H54 (cell line): Measurements from ENCODE around the gene RAD18.
A peak's percentile ranks its signal among the peaks of the same experiment; 100 is the strongest.

ENCODE experiments used
- DNase-seq: peaks from one replicate; pipeline ENCODE4 v3.0.0; 2011; ENCODE audit warnings: low spot score, mixed read lengths; ENCODE audit not compliant: insufficient read length
- FAIRE-seq: peaks from 3 replicates; lab custom pipeline; 2011; peaks lifted over from hg19 to GRCh38; lab: Jason Lieb, UNC
- POLR2A ChIP-seq: IDR thresholded peaks from 2 replicates; pipeline ENCODE4 v1.6.1; 2011; ENCODE audit warnings: low read depth, mild to moderate bottlenecking, low read length

Gene RAD18

DNA sequence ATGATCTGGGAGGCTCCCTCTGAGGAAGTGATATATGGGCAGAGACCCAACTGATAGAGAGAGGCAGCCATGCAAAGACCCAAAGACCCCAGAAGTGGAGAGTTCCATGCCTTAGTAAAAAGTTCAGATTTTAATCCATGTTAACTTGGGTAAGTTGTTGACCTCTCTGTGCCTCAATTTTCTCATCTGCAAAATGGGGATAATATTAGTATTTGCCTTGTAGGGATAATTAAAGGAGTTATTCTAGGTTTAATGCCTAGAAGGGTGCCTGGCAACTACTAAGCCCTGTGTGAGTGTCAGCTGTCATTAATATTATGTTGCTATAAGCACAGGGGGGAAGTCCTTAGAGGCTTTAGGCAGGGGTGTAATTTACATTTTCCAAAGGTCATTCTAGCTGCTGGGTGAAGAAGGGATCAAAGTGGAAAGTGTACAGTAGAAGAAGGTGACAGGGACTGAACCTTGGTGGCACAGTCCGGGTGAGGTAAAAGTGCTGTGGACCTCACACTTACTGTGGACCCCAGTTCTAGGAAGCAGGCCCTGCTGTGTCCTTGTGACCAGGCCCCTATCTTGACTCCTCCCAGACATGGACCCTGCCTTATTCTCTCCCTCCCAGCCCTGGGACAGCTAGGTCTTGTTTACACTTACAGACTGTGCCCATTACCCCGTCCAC, 3.0 kb upstream of the RAD18 start:
- no peak for FAIRE-seq
- no peak for DNase-seq
- no peak for TF ChIP-seq POLR2A

- peak; percentile 48 for DNase-seq
- FAIRE-seq: peak; percentile 84
- 0 out of 2 replicates have a peak, but pooled peaks have one; percentile 12 for TF ChIP-seq POLR2A
These were observed 1.4 kb upstream of the RAD18 start for GRCh38 chr3:8964436-8965370.

- no peak for FAIRE-seq
- no peak for TF ChIP-seq POLR2A
- DNase-seq: no peak
These were observed 928 bp downstream of the RAD18 start for GRCh38 chr3:8962226-8962861.

GRCh38 chr3:8959668-8960067, 3.6 kb downstream of the RAD18 start:
- TF ChIP-seq POLR2A: no peak
- FAIRE-seq: no peak
- no peak for DNase-seq

DNA sequence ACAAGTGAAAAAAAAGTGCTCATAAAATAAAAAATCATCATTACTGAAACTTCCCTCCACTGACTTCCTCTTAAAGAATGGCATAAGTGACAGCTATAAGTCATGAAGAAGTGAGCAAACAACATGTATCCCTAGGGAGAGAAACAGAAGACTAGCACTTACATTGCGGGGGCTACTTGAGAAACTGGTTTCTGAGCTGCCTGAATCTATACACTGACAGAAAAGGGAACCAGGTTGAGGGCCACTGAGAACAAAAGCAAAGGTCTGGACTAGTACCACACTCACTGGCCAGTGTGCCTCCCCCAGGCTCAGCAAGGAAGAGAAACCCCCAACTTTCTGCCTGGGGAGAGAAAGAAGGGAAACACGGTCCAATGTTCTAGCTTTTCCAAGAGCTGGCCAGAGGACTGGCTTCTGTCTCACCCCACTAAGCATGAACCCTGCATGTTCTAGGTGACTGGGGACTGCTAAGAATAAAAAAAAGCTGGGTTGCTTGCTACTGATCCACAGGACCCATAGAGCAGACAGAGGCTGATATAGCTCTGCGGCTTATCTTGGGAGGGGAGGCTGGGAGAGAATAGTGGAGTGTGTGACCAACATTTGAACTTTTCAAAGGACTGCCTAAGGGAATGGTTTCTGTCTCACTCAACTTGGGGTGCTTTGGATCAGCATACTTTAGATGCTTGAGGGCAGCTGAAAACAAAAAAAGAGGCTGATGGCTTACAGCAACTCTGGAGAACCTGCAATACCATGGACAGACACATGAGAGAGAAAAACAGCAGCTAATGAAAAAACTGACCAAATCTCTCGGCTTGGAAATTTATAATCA, 8.1 kb downstream of the RAD18 start:
- DNase-seq (no peak), FAIRE-seq (no peak)
- TF ChIP-seq POLR2A: no peak

DNA sequence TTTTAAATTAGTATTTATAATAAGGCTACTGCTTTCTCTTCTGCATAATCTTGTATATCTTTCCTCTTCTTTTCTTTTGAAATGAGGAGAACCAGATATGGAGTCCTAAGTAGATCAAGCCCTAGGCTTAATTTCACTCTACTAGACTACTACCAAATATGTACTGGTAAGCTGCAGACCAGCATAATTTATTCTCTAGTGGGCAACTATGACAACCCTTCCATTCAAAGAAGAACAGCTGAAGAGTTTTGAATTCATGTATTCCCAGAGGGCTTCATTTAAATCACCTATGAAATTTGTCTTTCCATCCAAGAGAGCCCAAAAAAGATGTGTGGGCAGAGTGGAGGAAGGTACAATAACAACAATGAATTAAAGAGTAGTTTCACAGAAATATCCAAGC, 10.0 kb downstream of the RAD18 start:
- TF ChIP-seq POLR2A: no peak
- DNase-seq (no peak), FAIRE-seq (no peak)

DNA sequence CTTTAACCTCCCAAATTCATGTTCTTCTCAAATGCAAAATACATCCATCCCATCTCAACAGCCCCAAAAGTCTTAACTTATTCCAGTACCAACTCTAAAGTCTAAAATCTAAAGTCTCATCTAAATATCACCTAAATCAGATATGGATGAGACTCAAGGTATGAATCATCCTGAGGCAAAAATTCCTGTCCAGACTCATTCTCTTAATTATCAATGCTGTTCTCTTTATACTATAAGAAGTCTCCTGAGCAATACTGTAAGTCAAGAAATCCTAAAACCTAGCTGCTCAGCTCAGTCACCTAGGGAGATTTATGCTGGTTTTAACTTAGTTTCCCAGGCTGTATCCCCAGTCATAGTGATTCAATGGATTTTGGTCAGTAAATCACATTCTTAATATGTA, 11.1 kb downstream of the RAD18 start:
- no peak for DNase-seq
- FAIRE-seq: no peak
- no peak for TF ChIP-seq POLR2A

GRCh38 chr3:8945890-8946600, 17.2 kb downstream of the RAD18 start:
- DNase-seq (no peak), FAIRE-seq (no peak)
- TF ChIP-seq POLR2A: no peak

GRCh38 chr3:8942746-8943488, 20.4 kb downstream of the RAD18 start:
- TF ChIP-seq POLR2A: no peak
- DNase-seq (no peak), FAIRE-seq (no peak)

DNA sequence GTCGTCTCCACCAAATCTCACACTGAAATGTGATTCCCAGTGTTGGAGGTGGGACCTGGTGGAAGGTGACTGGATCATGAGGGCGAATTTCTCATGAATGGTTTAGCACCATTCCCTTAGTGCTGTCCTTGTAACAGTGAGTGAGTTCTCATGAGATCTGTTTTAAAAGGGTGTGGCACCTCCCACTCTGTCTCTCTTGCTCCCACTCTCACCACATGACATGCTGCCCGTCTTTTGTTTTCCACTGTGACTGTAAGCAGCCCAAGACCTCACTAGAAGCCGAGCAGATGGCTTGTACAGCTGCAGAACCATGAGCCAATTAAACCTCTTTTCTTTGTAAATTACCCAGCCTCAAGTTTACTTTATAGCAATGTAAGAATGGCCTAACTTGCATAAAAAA, 21.2 kb downstream of the RAD18 start:
- no peak for DNase-seq
- TF ChIP-seq POLR2A: no peak
- no peak for FAIRE-seq

DNA sequence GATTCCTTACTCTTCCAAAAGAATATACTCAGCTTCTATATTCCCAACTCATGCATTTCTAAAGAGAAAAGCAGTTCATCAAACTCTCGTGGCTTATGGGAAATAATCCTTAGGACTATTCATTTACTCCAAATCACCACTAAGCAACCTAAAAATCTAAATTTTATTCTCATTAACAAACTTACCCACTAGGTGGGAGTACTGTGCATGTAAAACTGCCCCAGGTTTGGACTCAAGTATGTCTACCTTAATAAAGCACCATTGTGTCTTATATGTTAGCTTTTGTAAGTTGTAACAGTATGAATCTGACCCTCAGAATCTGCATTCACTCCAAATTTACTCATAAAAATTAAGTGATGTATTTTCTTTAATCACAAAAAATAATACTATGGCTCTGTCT, 25.3 kb downstream of the RAD18 start:
- FAIRE-seq (peak; percentile 69), DNase-seq (no peak)
- TF ChIP-seq POLR2A: no peak

GRCh38 chr3:8937064-8938020, 25.9 kb downstream of the RAD18 start:
- no peak for TF ChIP-seq POLR2A
- DNase-seq: peak; percentile 12
- peak; percentile 99 for FAIRE-seq
